Measurements from ENCODE around the gene ALDH1L2.
"Not testable (repeated sequence)": the region's sequence is repeated elsewhere in the genome, so short reads cannot be mapped to it uniquely, and the experiment has no call there.

ALDH1L2 gene

GRCh38 chr12:104977688-104978087 is 106.6 kb downstream of the ALDH1L2 start:
- DNase-seq (ENCODE audit: low read depth in 2 of 2) = not testable (repeated sequence)

- DNase-seq (ENCODE audit: low read depth in 2 of 2) = no peak
These were observed 107.6 kb downstream of the ALDH1L2 start for GRCh38 chr12:104976703-104977102.

- no peak for DNase-seq (ENCODE audit: low read depth in 2 of 2)
These were observed 108.5 kb downstream of the ALDH1L2 start for GRCh38 chr12:104975587-104976343.

GRCh38 chr12:104974626-104975290 is 109.5 kb downstream of the ALDH1L2 start:
- no peak for DNase-seq (ENCODE audit: low read depth in 2 of 2)

- DNase-seq (ENCODE audit: low read depth in 2 of 2) = no peak
These were observed 111.0 kb downstream of the ALDH1L2 start for GRCh38 chr12:104973250-104973649.

DNA sequence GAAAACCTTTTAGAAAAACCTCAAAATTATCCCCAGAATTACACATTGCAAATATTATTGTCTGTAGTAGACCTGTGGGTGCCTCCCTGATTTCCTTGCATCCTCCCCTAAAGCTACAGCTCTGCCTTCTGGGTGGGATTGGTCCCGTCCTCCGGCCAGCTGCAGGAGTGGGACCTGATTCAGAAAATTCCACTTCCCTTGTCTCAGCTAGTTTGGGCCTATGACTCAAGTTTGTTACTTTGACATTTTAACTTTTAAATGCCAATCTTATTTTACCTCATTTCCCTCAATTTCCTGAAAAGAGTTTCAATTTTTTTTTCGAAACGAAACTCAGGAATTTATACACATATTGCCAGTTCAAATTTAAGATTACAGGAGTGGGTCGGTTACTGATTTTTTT is 113.0 kb downstream of the ALDH1L2 start:
- DNase-seq (ENCODE audit: low read depth in 2 of 2) = no peak
